ENCODE data around the gene SORBS1. TPM values are rescaled to one million over a fixed set of nuclear protein-coding genes. Genes with fewer than 3 reads are reported as not detected.

SORBS1 gene
- total and polyA plus RNA-seq, 5 experiments from 2014 or later: 0.25 to 1.7 (median 0.49) TPM

GRCh38 chr10:95312986-95313495, 248.1 kb downstream of the SORBS1 start:
- Mint-ChIP-seq H3K4me1 (peaks cover 0 to 15% (median 0%) of the 10 kb centered on the region in 4 donors), H3K36me3 (no peaks in the 10 kb centered on the region), H3K27ac (no peak overlapping the region), H3K27me3 (peaks cover 0 to 4% (median 0%) of the 10 kb centered on the region in 5 donors), H3K9me3 (no peaks in the 10 kb centered on the region), H3K4me3 (no peak overlapping the region)
- DNase-seq (no peak), ATAC-seq (no peak)
- POLR2A ChIA-PET: no interaction called here

GRCh38 chr10:95312257-95312656, 248.9 kb downstream of the SORBS1 start:
- H3K9me3 Mint-ChIP-seq: no peaks in the 10 kb centered on the region
- peaks cover 0 to 15% (median 0%) of the 10 kb centered on the region in 4 donors for H3K4me1 Mint-ChIP-seq
- ATAC-seq: no peak
- POLR2A ChIA-PET: no interaction called here
- H3K4me3 Mint-ChIP-seq: no peak overlapping the region
- no peak for DNase-seq
- no peaks in the 10 kb centered on the region for H3K36me3 Mint-ChIP-seq
- H3K27me3 Mint-ChIP-seq: peaks cover 0 to 4% (median 0%) of the 10 kb centered on the region in 5 donors
- no peak overlapping the region for H3K27ac Mint-ChIP-seq

GRCh38 chr10:95309958-95310357, 251.2 kb downstream of the SORBS1 start:
- H3K27ac Mint-ChIP-seq: peak overlapping the region in 1 of 10 donors; percentile 1
- ATAC-seq (no peak), DNase-seq (no peak)
- peaks cover 0 to 4% (median 0%) of the 10 kb centered on the region in 5 donors for H3K27me3 Mint-ChIP-seq
- peaks cover 0 to 15% (median 0%) of the 10 kb centered on the region in 4 donors for H3K4me1 Mint-ChIP-seq
- POLR2A ChIA-PET: no interaction called here
- H3K4me3 Mint-ChIP-seq: no peak overlapping the region
- no peaks in the 10 kb centered on the region for H3K36me3 Mint-ChIP-seq
- H3K9me3 Mint-ChIP-seq: no peaks in the 10 kb centered on the region

GRCh38 chr10:95308389-95309302, 252.5 kb downstream of the SORBS1 start:
- Mint-ChIP-seq H3K27me3 (peaks cover 0 to 4% (median 0%) of the 10 kb centered on the region in 5 donors), H3K4me3 (no peak overlapping the region), H3K27ac (peak overlapping the region in 1 of 10 donors; percentile 28), H3K4me1 (peaks cover 0 to 15% (median 0%) of the 10 kb centered on the region in 4 donors), H3K36me3 (no peaks in the 10 kb centered on the region), H3K9me3 (no peaks in the 10 kb centered on the region)
- DNase-seq: no peak
- no peak for ATAC-seq
- POLR2A ChIA-PET: no interaction called here

GRCh38 chr10:95306851-95307250, 254.3 kb downstream of the SORBS1 start:
- POLR2A ChIA-PET: no interaction called here

GRCh38 chr10:95306318-95306650, 254.9 kb downstream of the SORBS1 start:
- ATAC-seq (no peak), DNase-seq (no peak)
- Mint-ChIP-seq H3K27me3 (peaks cover 0 to 4% (median 0%) of the 10 kb centered on the region in 5 donors), H3K4me1 (peaks cover 0 to 15% (median 0%) of the 10 kb centered on the region in 4 donors), H3K9me3 (no peaks in the 10 kb centered on the region), H3K27ac (no peak overlapping the region), H3K36me3 (no peaks in the 10 kb centered on the region), H3K4me3 (no peak overlapping the region)
- POLR2A ChIA-PET: no interaction called here

More at GRCh38 chr10:95306851-95307250, 254.3 kb downstream of the SORBS1 start:
- Mint-ChIP-seq H3K4me1 (peaks cover 0 to 15% (median 0%) of the 10 kb centered on the region in 4 donors), H3K4me3 (no peak overlapping the region), H3K27ac (no peak overlapping the region), H3K27me3 (peaks cover 0 to 4% (median 0%) of the 10 kb centered on the region in 5 donors), H3K9me3 (no peaks in the 10 kb centered on the region), H3K36me3 (no peaks in the 10 kb centered on the region)
- ATAC-seq (no peak), DNase-seq (no peak)

GRCh38 chr10:95305606-95306317, 255.4 kb downstream of the SORBS1 start:
- H3K4me1 Mint-ChIP-seq: peaks cover 0 to 14% (median 0%) of the 10 kb centered on the region in 4 donors
- H3K27ac Mint-ChIP-seq: no peak overlapping the region

GRCh38 chr10:95304976-95305375, 256.2 kb downstream of the SORBS1 start:
- H3K27ac Mint-ChIP-seq: no peak overlapping the region
- DNase-seq (no peak), ATAC-seq (no peak)
- POLR2A ChIA-PET: no interaction called here
- peaks cover 0 to 7% (median 0%) of the 10 kb centered on the region in 4 donors for H3K4me1 Mint-ChIP-seq
- H3K9me3 Mint-ChIP-seq: no peaks in the 10 kb centered on the region
- H3K27me3 Mint-ChIP-seq: peaks cover 0 to 2% (median 0%) of the 10 kb centered on the region in 5 donors
- no peaks in the 10 kb centered on the region for H3K36me3 Mint-ChIP-seq
- H3K4me3 Mint-ChIP-seq: no peak overlapping the region

More at GRCh38 chr10:95305606-95306317, 255.4 kb downstream of the SORBS1 start:
- Mint-ChIP-seq H3K4me3 (no peak overlapping the region), H3K9me3 (no peaks in the 10 kb centered on the region), H3K27me3 (peaks cover 0 to 4% (median 2%) of the 10 kb centered on the region in 5 donors), H3K36me3 (no peaks in the 10 kb centered on the region)
- ATAC-seq (no peak), DNase-seq (no peak)
- POLR2A ChIA-PET: no interaction called here

GRCh38 chr10:95304463-95304862, 256.7 kb downstream of the SORBS1 start:
- Mint-ChIP-seq H3K4me3 (no peak overlapping the region), H3K9me3 (no peaks in the 10 kb centered on the region), H3K27me3 (peaks cover 0 to 2% (median 0%) of the 10 kb centered on the region in 5 donors), H3K4me1 (peaks cover 0 to 5% (median 0%) of the 10 kb centered on the region in 4 donors), H3K36me3 (no peaks in the 10 kb centered on the region), H3K27ac (no peak overlapping the region)
- DNase-seq (no peak), ATAC-seq (no peak)
- POLR2A ChIA-PET: no interaction called here

GRCh38 chr10:95303950-95304349, 257.2 kb downstream of the SORBS1 start:
- H3K36me3 Mint-ChIP-seq: no peaks in the 10 kb centered on the region
- peaks cover 0 to 5% (median 0%) of the 10 kb centered on the region in 4 donors for H3K4me1 Mint-ChIP-seq
- no peaks in the 10 kb centered on the region for H3K9me3 Mint-ChIP-seq
- DNase-seq: no peak
- POLR2A ChIA-PET: no interaction called here
- ATAC-seq: no peak
- peaks cover 0 to 2% (median 0%) of the 10 kb centered on the region in 5 donors for H3K27me3 Mint-ChIP-seq
- H3K4me3 Mint-ChIP-seq: no peak overlapping the region
- H3K27ac Mint-ChIP-seq: no peak overlapping the region

GRCh38 chr10:95303535-95303934, 257.6 kb downstream of the SORBS1 start:
- ATAC-seq (no peak), DNase-seq (no peak)
- H3K4me3 Mint-ChIP-seq: no peak overlapping the region
- no peak overlapping the region for H3K27ac Mint-ChIP-seq
- H3K27me3 Mint-ChIP-seq: peaks cover 0 to 2% (median 0%) of the 10 kb centered on the region in 5 donors
- peaks cover 0 to 2% (median 0%) of the 10 kb centered on the region in 4 donors for H3K4me1 Mint-ChIP-seq
- no peaks in the 10 kb centered on the region for H3K9me3 Mint-ChIP-seq
- H3K36me3 Mint-ChIP-seq: no peaks in the 10 kb centered on the region
- POLR2A ChIA-PET: no interaction called here

GRCh38 chr10:95300022-95300539, 261.1 kb downstream of the SORBS1 start:
- Mint-ChIP-seq H3K27me3 (peaks cover 0 to 3% (median 0%) of the 10 kb centered on the region in 5 donors), H3K36me3 (no peaks in the 10 kb centered on the region), H3K9me3 (no peaks in the 10 kb centered on the region), H3K27ac (no peak overlapping the region), H3K4me1 (peaks cover 0 to 26% (median 5%) of the 10 kb centered on the region in 4 donors), H3K4me3 (no peak overlapping the region)
- no peak for DNase-seq
- ATAC-seq: no peak
- POLR2A ChIA-PET: no interaction called here
